ENCODE results near the gene FCGBP.

GRCh38 chr19:39969266-39969665, 34.8 kb upstream of the FCGBP start:
- TF ChIP-seq CTCF (IDR thresholded peaks at IDR 0.05) (no peak), ZFX (IDR thresholded peaks at IDR 0.05; ENCODE audit: borderline replicate concordance) (no peak)

Measured in 22Rv1 (cell line).